ENCODE results near the gene VIL1. TPM values are rescaled to one million over a fixed set of nuclear protein-coding genes. Genes with fewer than 3 reads are reported as not detected.

The VIL1 gene
- total RNA-seq, 1 experiment from 2014 or later: 0.49 TPM

- no peak for ATAC-seq
- CTCF ChIA-PET: no interaction called here
Measured at GRCh38 chr2:218418321-218418716, 604 bp upstream of the VIL1 start.

DNA sequence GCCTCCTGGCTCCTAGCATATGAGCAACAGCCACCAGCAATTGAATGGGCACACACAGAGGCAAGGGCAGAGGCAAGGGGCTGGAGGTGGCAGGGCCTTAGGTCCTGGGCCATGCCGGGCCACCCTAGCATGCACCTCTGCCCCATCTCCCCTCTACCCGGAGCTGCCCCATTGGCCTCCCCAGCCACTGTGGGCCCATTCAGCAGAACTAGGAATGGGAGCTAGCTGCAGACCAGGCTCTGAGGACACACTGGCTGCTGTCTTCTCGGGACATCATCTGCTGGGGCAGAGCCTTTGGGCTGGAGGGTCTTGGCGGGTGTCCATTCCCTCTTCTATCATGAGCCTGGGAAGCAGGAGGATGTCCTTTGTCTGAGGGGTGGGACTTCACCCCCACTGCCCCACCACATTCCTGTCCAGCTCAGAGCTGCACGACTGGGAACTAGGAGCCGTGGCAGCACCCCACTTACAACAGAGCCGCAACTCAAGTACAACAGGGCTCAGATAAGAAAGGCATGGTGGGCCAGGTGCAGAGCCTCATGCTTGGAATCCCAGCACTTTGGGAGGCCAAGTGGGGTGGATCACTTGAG lies 800 bp downstream of the VIL1 start:
- no peaks in the 10 kb centered on the region for H3K9me3 ChIP-seq (ENCODE audit: control insufficient read depth in 1 of 2, insufficient read depth in 1 of 2, low read depth in 1 of 2, low read length in 2 of 2)
- H3K79me2 ChIP-seq (ENCODE audit: insufficient read depth, low read length): no peaks in the 10 kb centered on the region
- TF ChIP-seq EZH2phosphoT487 (IDR thresholded peaks at IDR 0.05; ENCODE audit: borderline replicate concordance) (no peak), SIN3A (IDR thresholded peaks at IDR 0.05; ENCODE audit: low read depth) (no peak), YY1 (IDR thresholded peaks at IDR 0.05; ENCODE audit: extremely low read depth, insufficient replicate concordance, low read depth, low read length) (no peak), ZFX (IDR thresholded peaks at IDR 0.05) (no peak), ZNF274 (IDR thresholded peaks at IDR 0.05; ENCODE audit: low read depth, low read length) (no peak), ELF1 (IDR thresholded peaks at IDR 0.05; ENCODE audit: borderline replicate concordance, low read depth) (no peak), POLR2A (IDR thresholded peaks at IDR 0.05; ENCODE audit: borderline replicate concordance, extremely low read depth, insufficient read depth, insufficient read length) (no peak), CTCF (IDR thresholded peaks at IDR 0.05 in 2 of 3, conservative IDR thresholded peaks at IDR 0.05 in 1 of 3; ENCODE audit: borderline replicate concordance in 1 of 3, insufficient read depth in 1 of 3, low read depth in 2 of 3, low read length in 2 of 3) (no peak), CBX3 (IDR thresholded peaks at IDR 0.05; ENCODE audit: low read depth) (no peak), SRF (IDR thresholded peaks at IDR 0.05; ENCODE audit: low read depth) (no peak)
- ChIA-PET POLR2A (no interaction called here), CTCF (no interaction called here), RAD21 (ENCODE audit: low non-redundant PET in 1 of 2, low total read pairs in 2 of 2, uncharacterized antibody in 2 of 2, unreplicated experiment in 2 of 2) (no interaction called here)
- H3K27me3 ChIP-seq (ENCODE audit: insufficient read depth, low read length): no peaks in the 10 kb centered on the region
- no peaks in the 10 kb centered on the region for H3K9me2 ChIP-seq (ENCODE audit: insufficient read depth)
- no peaks in the 10 kb centered on the region for H3K4me1 ChIP-seq (ENCODE audit: control insufficient read depth in 1 of 2, insufficient read depth in 2 of 2, low read length in 2 of 2)
- H3K4me3 ChIP-seq (replicated peaks in 1 of 2; ENCODE audit: low read depth in 1 of 2, low read length in 2 of 2): no peak overlapping the region
- no TSS peak for BruUV-seq (replicated peaks)
- ATAC-seq (no peak), DNase-seq (ENCODE audit: low read depth, low spot score) (no peak)
- H3K4me2 ChIP-seq (ENCODE audit: low read length): no peak overlapping the region
- intact Hi-C loops (cut with micrococcal nuclease): no loop called here
- no peak overlapping the region for H2AFZ ChIP-seq (ENCODE audit: low read depth, low read length, poor library complexity, severe bottlenecking)
- H3K27ac ChIP-seq (ENCODE audit: low read depth, low read length): no peak overlapping the region
- H3K36me3 ChIP-seq (ENCODE audit: control insufficient read depth in 1 of 2, insufficient read depth in 2 of 2, low read length in 2 of 2): no peaks in the 10 kb centered on the region
- no peak overlapping the region for H3K9ac ChIP-seq (ENCODE audit: low read length)
- H4K20me1 ChIP-seq (ENCODE audit: insufficient read depth): no peaks in the 10 kb centered on the region

More at GRCh38 chr2:218418321-218418716, 604 bp upstream of the VIL1 start:
- H3K79me2 ChIP-seq (ENCODE audit: insufficient read depth, low read length): no peaks in the 10 kb centered on the region
- intact Hi-C loops (cut with micrococcal nuclease): no loop called here
- H3K9ac ChIP-seq (ENCODE audit: low read length): no peak overlapping the region
- H3K9me2 ChIP-seq (ENCODE audit: insufficient read depth): no peaks in the 10 kb centered on the region
- ChIA-PET POLR2A (no interaction called here), RAD21 (ENCODE audit: low non-redundant PET in 1 of 2, low total read pairs in 2 of 2, uncharacterized antibody in 2 of 2, unreplicated experiment in 2 of 2) (no interaction called here)
- TF ChIP-seq JUND (IDR thresholded peaks at IDR 0.05): no peak
- no peaks in the 10 kb centered on the region for H3K9me3 ChIP-seq (ENCODE audit: control insufficient read depth in 1 of 2, insufficient read depth in 1 of 2, low read depth in 1 of 2, low read length in 2 of 2)
- H3K4me2 ChIP-seq (ENCODE audit: low read length): no peak overlapping the region
- no peak overlapping the region for H3K27ac ChIP-seq (ENCODE audit: low read depth, low read length)
- H4K20me1 ChIP-seq (ENCODE audit: insufficient read depth): no peaks in the 10 kb centered on the region
- no peak overlapping the region for H3K4me3 ChIP-seq (replicated peaks in 1 of 2; ENCODE audit: low read depth in 1 of 2, low read length in 2 of 2)
- H3K4me1 ChIP-seq (ENCODE audit: control insufficient read depth in 1 of 2, insufficient read depth in 2 of 2, low read length in 2 of 2): no peaks in the 10 kb centered on the region
- H2AFZ ChIP-seq (ENCODE audit: low read depth, low read length, poor library complexity, severe bottlenecking): no peak overlapping the region
- no TSS peak for BruUV-seq (replicated peaks)
- no peaks in the 10 kb centered on the region for H3K36me3 ChIP-seq (ENCODE audit: control insufficient read depth in 1 of 2, insufficient read depth in 2 of 2, low read length in 2 of 2)
- no peaks in the 10 kb centered on the region for H3K27me3 ChIP-seq (ENCODE audit: insufficient read depth, low read length)
- DNase-seq (ENCODE audit: low read depth, low spot score): no peak
